ENCODE measurements around the gene TARBP2.
A peak's percentile ranks its signal among the peaks of the same experiment; 100 is the strongest.

Gene TARBP2

GRCh38 chr12:53506881-53507602 is 6.0 kb downstream of the TARBP2 start, which contains the start of gene NPFF:
Gene NPFF (minus strand): TSS chr12:53507484. CDS start chr12:53507474, 10 bp downstream.
- Histone ChIP-seq H3K4me1 (ENCODE audit: control insufficient read depth, low read length) (peaks cover 14% of the 10 kb centered on the region), H3K27me3 (ENCODE audit: control insufficient read depth, low read length) (no peaks in the 10 kb centered on the region), H3K4me2 (ENCODE audit: low read length) (no peak within 1 kb of the TSS), H3K9me2 (replicated peaks; ENCODE audit: control insufficient read depth, low read length) (no peaks in the 10 kb centered on the region), H3K9me3 (ENCODE audit: control insufficient read depth, insufficient read depth, low read length) (no peaks in the 10 kb centered on the region), H4K20me1 (ENCODE audit: control insufficient read depth, insufficient read depth, low read depth, low read length) (no peaks in the 10 kb centered on the region), H3K27ac (ENCODE audit: low read depth, low read length) (no peak within 1 kb of the TSS), H3K79me2 (ENCODE audit: control insufficient read depth, low read length) (peaks cover 13% of the 10 kb centered on the region), H3K36me3 (ENCODE audit: control insufficient read depth, low read length) (peaks cover 23% of the 10 kb centered on the region; the same call in 1 of the 2 replicates), H3F3A (ENCODE audit: control insufficient read depth, insufficient read depth) (peaks cover 3% of the 10 kb centered on the region; the same call in 1 of the 2 replicates), H3K4me3 (ENCODE audit: low read length) (no peak within 1 kb of the TSS)
- no peak for TF ChIP-seq CTCF (IDR thresholded peaks at IDR 0.05; ENCODE audit: low read depth, low read length, poor library complexity, severe bottlenecking)
- no peak for TF ChIP-seq EZH2phosphoT487 (IDR thresholded peaks at IDR 0.05; ENCODE audit: borderline replicate concordance, low read length)

- Histone ChIP-seq H3K27me3 (ENCODE audit: control insufficient read depth, low read length) (no peaks in the 10 kb centered on the region), H3K4me2 (ENCODE audit: low read length) (no peak overlapping the region), H3K9me2 (replicated peaks; ENCODE audit: control insufficient read depth, low read length) (no peaks in the 10 kb centered on the region), H3K4me1 (ENCODE audit: control insufficient read depth, low read length) (peaks cover 9% of the 10 kb centered on the region), H3K36me3 (ENCODE audit: control insufficient read depth, low read length) (peaks cover 23% of the 10 kb centered on the region; the same call in 1 of the 2 replicates), H3K27ac (ENCODE audit: low read depth, low read length) (no peak overlapping the region), H3F3A (ENCODE audit: control insufficient read depth, insufficient read depth) (peaks cover 5% of the 10 kb centered on the region; the same call in 1 of the 2 replicates), H3K79me2 (ENCODE audit: control insufficient read depth, low read length) (peaks cover 8% of the 10 kb centered on the region), H3K9me3 (ENCODE audit: control insufficient read depth, insufficient read depth, low read length) (no peaks in the 10 kb centered on the region), H3K4me3 (ENCODE audit: low read length) (no peak overlapping the region), H4K20me1 (ENCODE audit: control insufficient read depth, insufficient read depth, low read depth, low read length) (no peaks in the 10 kb centered on the region)
- TF ChIP-seq EZH2phosphoT487 (IDR thresholded peaks at IDR 0.05; ENCODE audit: borderline replicate concordance, low read length) (no peak), CTCF (IDR thresholded peaks at IDR 0.05; ENCODE audit: low read depth, low read length, poor library complexity, severe bottlenecking) (no peak)
These were observed 6.5 kb downstream of the TARBP2 start for GRCh38 chr12:53507603-53507885.

- H3K4me2 ChIP-seq (ENCODE audit: low read length) = peak overlapping the region; percentile 25
- H3K27ac ChIP-seq (ENCODE audit: low read depth, low read length) = no peak overlapping the region
- H3K9me2 ChIP-seq (replicated peaks; ENCODE audit: control insufficient read depth, low read length) = no peaks in the 10 kb centered on the region
- no peaks in the 10 kb centered on the region for H3K9me3 ChIP-seq (ENCODE audit: control insufficient read depth, insufficient read depth, low read length)
- H3K79me2 ChIP-seq (ENCODE audit: control insufficient read depth, low read length) = no peaks in the 10 kb centered on the region
- H3K36me3 ChIP-seq (ENCODE audit: control insufficient read depth, low read length) = peaks cover 22% of the 10 kb centered on the region; the same call in 1 of the 2 replicates
- H4K20me1 ChIP-seq (ENCODE audit: control insufficient read depth, insufficient read depth, low read depth, low read length) = no peaks in the 10 kb centered on the region
- peaks cover 9% of the 10 kb centered on the region for H3K4me1 ChIP-seq (ENCODE audit: control insufficient read depth, low read length)
- H3K27me3 ChIP-seq (ENCODE audit: control insufficient read depth, low read length) = no peaks in the 10 kb centered on the region
- TF ChIP-seq EZH2phosphoT487 (IDR thresholded peaks at IDR 0.05; ENCODE audit: borderline replicate concordance, low read length) (no peak), CTCF (IDR thresholded peaks at IDR 0.05; ENCODE audit: low read depth, low read length, poor library complexity, severe bottlenecking) (peak; percentile 95)
- H3K4me3 ChIP-seq (ENCODE audit: low read length) = no peak overlapping the region
- peaks cover 6% of the 10 kb centered on the region; the same call in 1 of the 2 replicates for H3F3A ChIP-seq (ENCODE audit: control insufficient read depth, insufficient read depth)
These were observed 7.6 kb downstream of the TARBP2 start for GRCh38 chr12:53508534-53509170.

Measured in DOHH2 (cell line).